T-helper 2 cell (primary cell): ENCODE measurements around the gene FKBP9.

ENCODE experiments used
- DNase-seq, 5 experiments: peaks; one replicate each; pipeline versions ENCODE4 v3.0.0 to v3.0.0-alpha.2; 2012 to 2022

Gene FKBP9

DNA sequence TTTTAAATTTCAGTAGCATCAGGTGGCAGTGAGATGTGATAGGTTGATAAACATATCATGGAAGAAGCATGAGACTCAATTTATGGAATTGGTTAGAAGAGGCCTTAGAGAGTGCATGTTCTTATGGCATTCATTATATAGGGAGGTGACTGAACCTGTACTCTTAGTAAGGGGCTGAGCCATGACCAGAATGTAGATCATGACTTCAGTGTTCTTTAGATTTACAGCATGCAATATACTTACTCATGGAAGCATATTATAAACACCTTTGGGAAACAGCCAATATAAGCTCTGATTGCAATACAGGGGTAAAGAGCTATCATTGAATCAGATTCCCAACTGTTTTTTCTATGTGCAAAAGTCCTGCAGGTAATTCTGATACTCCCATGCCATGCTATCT lies 55.1 kb downstream of the FKBP9 start:
- no peak for DNase-seq

DNA sequence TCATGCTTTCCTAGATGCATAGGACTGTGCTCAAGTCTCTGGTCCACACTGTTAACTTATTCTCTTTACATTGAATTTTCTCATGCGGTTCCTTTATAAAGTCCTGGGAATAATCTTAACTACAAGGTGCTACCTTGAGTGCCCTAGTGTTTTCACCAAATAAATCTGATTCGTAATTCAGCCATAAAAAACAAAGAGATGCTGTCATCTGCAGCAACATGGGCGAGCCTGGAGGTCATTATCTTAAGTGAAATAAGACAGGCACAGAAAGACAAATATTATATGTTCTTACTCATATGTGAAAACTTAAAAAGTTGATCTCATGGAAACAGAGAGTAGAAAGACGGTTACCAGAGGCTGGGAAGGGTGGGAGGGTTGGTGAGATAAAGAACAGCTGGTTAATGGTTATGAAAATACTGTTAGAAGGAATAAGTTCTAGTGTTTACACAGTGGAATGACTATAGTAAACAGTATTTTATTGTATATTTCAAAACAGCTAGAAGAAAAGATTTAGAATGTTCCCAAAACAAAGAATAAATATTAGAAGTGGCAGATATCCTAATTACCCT lies 67.0 kb downstream of the FKBP9 start:
- no peak for DNase-seq

DNA sequence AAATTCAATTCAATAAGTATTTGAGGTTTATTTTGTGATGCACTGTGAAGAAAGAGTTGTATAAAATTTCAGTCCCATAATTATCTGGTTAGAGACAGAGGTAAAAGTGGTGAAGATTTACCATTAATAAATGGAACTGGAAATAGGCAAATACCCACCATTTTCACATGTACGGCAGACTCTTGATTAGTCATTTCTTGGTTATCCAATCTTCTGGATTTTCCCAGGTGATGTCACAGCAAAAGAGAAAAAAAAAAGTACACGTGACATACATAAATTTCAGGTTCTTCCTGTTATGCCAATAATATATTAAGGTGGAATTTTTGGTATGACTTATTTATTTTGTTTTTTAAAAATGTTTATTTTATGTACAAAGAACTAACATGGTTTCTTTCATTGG lies 78.5 kb downstream of the FKBP9 start:
- DNase-seq: no peak

DNA sequence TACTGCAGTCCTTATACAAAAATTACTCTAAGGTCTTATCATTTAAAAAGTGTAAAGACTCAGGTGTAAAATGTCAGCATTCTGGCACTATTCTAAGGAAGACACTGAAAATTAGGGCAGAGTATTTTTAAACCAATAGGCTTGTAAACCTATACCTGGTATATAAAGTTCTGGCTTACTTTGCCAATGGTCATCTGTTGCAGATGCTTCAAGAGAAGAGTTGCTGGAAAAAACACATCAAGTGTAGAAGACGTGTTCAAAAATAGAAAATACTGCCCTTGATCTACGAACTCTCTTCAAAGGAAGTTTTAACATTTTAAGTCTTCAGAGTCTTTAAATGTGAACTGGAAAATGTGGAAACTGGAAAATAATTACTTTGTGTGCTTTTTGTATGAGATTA lies 81.4 kb downstream of the FKBP9 start:
- DNase-seq: no peak

DNA sequence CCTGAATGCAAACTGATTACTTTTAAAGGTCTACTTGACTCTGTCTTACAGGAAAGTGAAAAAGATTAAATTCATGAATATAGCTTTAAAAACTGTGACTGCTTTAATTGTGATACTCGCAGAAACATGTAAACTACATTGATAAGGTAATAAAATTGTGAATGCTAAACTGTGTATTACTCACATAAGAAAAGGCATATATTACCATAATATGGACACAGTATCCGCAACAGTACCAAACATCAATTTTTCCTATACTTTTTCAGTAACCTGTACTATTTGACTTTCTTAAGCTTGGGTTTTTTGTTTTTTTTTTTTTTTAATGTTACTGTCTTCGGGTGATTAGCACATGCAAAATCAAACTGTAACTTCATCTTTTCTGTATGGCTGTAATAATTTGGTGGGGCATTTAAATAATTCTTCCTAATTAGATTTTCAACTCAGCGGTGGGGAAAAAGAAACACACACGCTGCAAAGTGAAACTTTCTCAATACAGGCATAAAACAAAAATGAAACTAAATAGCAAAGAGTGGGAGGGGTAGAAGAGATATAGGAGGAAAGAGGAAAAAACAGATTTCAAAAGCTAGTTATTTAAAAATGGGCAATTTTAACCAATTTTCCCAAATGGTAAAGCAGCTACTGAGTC lies 82.1 kb downstream of the FKBP9 start:
- peak in 2 of 5 experiments; percentile 19 to 51 for DNase-seq

DNA sequence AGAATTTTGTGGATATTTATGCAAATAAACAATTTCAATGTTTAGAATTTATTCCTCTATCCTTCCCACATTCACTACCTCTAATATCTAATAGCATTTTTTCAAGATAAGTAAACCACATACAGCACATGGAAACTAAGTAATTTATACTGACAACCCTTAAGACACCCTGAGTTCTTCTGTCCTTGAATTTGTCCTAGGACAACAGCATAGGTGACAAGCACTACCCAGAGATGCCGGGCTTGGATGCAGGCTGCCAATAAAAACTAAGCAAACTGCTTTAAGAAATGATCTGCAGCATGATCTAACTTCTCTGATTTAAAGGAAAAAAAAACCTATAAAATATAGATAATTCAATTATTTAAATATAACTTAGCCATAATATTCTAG lies 82.7 kb downstream of the FKBP9 start:
- no peak for DNase-seq

DNA sequence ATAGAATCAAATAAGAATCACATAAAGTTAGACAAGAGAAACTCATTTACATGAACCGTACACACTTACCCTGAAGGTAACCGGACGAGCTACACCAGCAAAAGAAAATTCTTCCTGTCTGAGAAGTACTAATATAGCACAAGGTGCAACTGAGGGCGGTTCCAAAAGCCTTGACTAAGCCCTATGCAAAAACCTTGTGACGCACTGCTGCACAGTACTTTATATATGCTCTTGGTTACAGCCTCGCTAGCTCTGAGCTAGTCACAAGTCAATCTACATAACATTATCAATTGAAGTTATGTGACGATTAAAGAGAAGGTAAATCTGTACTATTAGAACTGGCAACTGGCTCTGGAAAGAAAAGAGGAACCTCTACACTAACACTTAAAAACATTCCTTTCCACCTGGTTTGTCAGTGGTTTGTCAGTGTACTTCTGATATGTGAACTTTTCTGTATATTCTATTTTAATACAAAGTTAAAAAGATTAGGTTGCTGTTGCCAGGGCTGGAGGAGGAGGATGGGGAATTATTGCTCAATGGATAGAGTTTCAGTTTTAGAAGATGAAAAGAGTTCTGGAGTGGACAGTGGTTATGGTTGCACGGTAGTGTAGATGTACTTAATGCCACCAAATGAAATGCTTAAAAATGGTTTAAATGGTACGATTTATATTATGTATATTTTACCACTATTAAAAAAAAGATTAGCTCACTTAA lies 83.7 kb downstream of the FKBP9 start:
- peak in 4 of 5 experiments; percentile 14 to 90 (median 54) for DNase-seq

DNA sequence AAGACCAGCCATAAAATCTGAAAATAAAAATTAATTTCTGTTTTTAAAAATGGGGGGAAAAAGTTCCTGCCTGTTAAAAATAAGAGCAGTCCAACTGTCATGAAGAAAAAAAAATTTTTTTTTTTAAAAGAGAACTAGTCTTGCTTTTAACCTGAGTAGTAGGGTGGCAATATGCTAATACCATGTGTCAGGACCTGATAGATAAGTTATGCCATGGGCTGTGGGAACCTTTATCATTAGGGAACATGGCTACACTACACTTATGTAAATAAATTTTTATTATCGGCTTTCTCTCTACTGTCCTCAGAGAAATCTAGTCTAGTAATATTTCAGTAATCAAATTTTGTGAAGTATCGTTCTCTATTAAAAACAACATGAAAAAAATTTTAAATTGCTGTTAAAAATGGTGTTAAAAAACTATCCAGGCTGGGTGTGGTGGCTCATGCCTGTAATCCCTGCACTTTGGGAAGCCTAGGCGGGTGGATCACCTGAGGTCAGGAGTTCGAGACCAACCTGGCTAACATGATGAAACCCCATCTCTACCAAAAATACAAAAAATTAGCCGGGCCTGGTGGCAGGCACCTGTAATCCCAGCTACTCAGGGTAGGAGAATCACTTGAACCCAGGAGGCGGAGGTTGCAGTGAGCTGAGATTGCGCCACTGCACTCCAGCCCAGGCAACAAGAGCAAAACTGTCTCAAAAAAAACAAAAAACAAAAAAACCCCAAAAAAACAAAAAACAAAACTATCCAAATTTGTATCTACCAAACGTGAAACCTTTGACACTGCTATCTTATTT lies 84.6 kb downstream of the FKBP9 start:
- no peak for DNase-seq

DNA sequence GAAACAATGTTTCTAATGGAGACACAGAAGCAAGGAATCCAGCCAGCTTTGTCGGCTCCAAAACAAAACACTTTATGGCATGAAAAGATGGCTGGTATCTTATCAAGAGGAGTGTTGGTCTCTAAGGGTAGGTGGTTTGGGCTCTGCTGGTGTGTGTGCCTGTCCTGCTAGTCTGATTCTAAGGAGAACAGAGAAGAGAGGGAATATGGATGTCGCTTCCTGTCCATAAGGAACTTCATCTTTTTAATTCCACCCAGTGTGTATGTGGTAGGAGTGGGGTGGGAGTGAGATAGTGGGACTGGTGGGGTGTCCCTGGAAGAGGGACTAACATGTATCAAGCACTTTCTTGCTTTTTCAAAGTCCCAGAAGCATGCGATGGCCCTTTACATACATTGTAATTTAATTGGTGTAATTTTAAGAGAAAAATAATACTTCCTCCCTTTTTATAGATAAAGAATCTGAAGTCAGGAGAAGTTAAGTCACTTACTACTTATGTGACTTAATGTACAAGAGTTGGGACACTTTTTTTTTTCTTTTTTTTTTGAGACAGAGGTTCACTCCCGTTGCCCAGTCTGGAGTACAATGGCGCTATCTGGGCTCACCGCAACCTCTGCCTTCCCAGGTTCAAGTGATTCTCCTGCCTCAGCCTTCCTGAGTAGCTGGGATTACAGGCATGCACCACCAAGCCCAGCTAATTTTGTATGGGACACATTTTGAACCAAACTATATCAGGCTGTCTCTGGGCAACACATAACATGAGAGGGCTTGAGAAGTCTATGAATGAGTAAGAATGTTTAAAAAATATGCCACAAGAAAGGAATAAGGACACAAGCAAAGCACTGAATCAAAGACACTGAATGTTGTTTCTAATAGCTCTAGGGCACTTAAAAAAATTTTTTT lies 86.5 kb downstream of the FKBP9 start:
- DNase-seq: no peak

DNA sequence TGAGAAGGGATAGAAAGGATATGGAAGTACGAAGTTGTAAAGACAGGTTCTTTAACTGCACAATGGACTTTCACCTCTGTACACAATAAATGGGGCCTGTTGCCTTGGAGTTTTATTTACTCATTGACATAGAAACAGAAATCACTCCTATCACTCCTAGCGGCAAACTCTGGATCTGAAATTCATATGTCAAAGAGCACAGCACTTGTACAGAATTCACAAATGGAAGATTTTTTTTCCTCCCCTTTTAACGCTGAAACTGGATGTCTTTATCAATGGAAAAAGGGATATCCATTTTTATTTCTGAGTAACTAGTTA lies 87.1 kb downstream of the FKBP9 start:
- DNase-seq: no peak

DNA sequence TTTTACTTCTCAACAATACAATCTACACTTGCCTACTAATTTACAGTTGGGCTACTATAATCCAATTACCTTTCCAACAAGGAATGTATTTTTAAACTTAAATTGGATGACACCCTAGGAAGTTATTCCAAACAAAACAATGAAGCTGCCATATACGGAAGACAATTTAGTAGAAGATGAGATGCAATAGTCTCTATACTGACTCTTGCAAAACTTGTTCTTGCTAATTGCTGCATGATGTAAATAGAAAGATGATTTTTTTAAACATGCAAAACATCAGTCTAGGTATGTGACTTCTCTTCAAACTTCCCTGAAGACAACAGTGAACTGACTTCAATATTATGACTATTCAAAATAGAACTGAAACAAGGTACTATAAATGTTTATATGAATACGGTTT lies 87.7 kb downstream of the FKBP9 start:
- no peak for DNase-seq

DNA sequence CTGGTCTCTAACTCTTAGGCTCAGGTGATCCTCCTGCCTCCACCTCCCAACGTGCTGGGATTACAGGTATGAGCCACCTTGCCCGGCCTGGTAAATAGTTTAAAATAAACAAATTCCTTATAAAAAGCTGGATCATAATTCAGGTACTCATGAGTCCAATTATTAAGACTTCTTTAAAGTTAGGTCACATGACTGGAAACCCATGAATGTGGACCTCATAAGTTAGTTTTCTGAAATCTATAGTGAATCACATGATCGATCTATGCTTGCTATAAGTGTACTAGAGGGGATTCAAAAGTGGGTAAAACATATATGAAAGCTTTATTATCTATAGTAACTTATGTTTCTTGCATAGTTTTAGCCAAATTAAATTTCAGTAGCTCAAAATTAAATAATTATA lies 91.0 kb downstream of the FKBP9 start:
- no peak for DNase-seq

DNA sequence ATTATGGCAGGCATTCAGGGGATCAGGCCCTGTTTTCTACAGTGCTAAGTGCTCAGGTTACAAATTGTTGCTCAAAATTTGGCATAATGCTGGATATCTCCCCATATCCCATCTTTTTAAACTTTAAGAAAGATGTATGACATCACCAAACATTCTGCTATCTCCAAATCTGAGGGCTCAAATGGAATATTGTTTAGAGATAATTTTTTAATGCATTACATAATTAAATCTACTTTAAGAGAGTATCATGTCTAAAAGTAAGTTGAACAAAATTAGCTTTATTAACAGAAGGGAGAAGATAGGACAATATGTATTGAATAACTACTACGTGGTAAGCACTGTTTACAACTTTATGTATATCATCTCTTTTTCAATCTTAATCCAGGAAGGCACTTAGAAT lies 91.5 kb downstream of the FKBP9 start:
- DNase-seq: no peak

DNA sequence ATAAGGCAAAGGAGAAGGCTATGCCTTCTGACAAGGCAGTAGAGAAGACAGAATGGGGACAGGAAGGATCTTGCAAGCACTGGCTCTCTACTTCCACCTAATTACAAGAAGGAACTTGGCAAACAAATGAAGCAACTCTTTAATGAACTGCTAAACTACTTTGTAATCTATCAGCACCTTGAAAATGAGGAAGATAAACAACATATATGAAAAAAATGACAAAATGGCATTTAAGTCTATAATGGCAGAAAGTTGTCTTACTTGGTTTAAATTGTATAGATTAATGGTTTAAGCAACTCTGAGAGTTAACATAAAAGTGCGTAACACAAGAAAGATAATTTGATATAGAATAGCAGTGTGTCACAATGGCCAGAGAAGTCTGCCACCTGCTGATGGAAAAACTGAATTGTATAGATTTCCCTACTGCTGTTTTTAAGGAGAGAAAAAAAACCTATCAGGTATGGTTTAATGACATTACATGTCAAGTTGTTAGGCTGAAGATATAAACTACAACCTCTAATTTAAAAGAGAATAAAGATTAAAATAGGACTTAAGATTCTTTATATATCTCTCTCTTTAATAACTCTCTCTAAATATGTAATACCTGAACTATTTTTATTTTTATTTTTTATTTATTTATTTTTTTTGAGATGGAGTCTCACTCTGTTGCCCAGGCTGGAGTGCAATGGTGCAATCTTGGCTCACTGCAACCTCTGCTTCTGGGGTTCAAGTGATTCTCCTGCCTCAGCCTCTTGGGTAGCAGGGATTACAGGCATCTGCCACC lies 93.5 kb downstream of the FKBP9 start:
- peak in 2 of 5 experiments; percentile 14 to 58 for DNase-seq

DNA sequence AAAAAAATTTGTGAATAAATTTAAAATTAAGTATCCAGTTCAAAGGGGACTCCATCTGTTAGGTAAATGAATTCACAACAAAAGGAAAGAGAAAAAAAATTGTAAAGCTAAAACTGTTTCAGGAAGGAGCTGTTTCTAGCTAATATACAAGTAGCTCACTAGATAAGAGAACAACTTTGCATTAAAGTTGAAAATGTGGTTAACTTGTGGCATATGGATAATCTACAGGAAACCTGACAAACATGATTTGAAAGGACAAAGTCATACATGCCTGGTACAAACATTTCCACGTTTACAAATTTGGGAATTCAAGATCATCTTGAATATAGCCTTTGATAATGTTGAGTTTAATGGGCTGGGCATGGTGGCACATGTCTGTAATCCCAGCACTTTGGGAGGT lies 96.5 kb downstream of the FKBP9 start:
- DNase-seq: no peak

DNA sequence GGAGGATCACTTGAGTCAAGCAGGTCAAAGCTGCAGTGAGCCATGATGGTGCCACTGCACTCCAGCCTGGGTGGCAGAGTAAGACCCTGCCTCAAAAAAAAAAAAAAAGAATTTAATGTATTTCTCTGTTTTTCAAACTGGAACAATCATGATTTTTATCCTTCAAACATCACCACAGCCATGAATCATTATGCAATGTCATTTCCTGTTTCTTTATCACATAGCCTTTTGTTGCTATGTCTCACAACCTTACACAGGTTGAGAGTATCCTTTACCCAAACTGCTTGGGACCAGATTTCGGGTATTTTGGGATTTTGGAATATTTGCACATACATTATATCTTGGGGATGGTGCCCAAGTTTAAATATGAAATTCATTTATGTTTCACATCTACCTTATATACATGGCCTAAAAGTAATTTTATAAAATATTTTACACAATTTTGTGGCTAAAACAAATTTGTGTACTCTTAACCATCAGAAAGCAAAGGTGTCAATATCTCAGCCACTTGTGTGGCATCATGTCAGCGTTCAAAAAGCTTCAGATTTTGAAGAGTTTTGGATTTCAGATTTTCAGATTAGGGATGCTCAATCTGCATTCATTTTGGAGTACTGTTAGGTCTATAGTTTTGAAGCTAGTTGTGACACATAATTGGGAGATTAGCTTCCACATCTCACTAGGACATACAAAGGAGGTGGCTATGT lies 97.2 kb downstream of the FKBP9 start:
- DNase-seq: peak in 1 of 5 experiments; percentile 46

DNA sequence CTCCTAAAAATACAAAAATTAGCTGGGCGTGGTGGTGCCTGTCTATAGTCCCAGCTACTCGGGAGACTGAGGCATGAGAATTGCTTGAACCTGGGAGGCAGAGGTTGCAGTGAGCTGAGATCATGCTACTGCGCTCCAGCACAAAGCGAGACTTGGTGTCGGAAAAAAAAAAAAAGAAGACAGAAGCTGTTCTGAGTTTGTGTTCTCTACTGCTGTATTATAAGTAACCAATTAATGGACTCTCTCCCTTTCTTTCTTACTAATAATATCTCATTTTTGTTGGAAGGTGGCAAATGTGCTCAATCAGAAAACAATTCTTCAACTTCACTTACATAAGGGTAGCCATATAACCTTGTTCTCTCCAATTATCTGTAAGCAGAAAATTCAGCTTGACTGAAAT lies 97.9 kb downstream of the FKBP9 start:
- DNase-seq: no peak
